Adrenal gland (tissue), 12 donors: ENCODE measurements around the gene SCARB1. TPM values are rescaled to one million over a fixed set of nuclear protein-coding genes. Genes with fewer than 3 reads are reported as not detected.

Experiments
- DNase-seq, 7 donors: peaks; one replicate each; pipeline ENCODE4 v3.0.0-alpha.2; 2019 to 2020
- H3K27ac ChIP-seq, 5 donors: fragments of 200-600 bp; sonication (generic) in 4 of 5; 1 replicate in 3 of 5; 2 replicates in 2 of 5; pipeline versions ENCODE4 v1.5.1 to v1.8.0; 2016 to 2020; ENCODE audit warnings: mild to moderate bottlenecking in 1 of 5
- H3K27me3 ChIP-seq: fragments of 200-600 bp; 2 replicates; pipeline ENCODE4 v1.8.0; 2021
- H3K36me3 ChIP-seq, 2 donors: fragments of 200-600 bp; replicated peaks in 1 of 2; 1 replicate in 1 of 2; 2 replicates in 1 of 2; pipeline versions ENCODE4 v1.5.1 to v1.8.0; 2018 to 2022
- H3K4me1 ChIP-seq, 2 donors: fragments of 200-600 bp; replicated peaks in 1 of 2; 1 replicate in 1 of 2; 2 replicates in 1 of 2; pipeline versions ENCODE4 v1.5.1 to v1.8.0; 2018 to 2021
- H3K4me3 ChIP-seq, 4 donors: fragments of 200-600 bp; sonication (generic) in 3 of 4; one replicate each; pipeline ENCODE4 v1.5.1; 2016 to 2018
- H3K9me3 ChIP-seq, 3 donors: fragments of 200-600 bp; sonication (generic) in 1 of 3; replicated peaks in 1 of 3; 1 replicate in 2 of 3; 2 replicates in 1 of 3; pipeline versions ENCODE4 v1.5.1 to v1.8.0; 2016 to 2021
- POLR2A ChIP-seq, 2 donors: fragments of 450-650 bp; IDR thresholded peaks; one replicate each; pipeline ENCODE4 v1.6.1; 2017; ENCODE audit warnings: antibody characterized with exemption in 2 of 2, mild to moderate bottlenecking in 2 of 2, moderate library complexity in 1 of 2
- WGBS, 4 donors: extraction: QIAGEN DNeasy Blood & Tissue Kit in 2 of 4; methylation state at CpG; one replicate each; pipeline versions ENCODE4 v1.1.5 to v1.1.7; 2013 to 2017; 5-methylcytosine and 5-hydroxymethylcytosine counted together
- intact Hi-C, 2 donors: fragments of 100-400 bp; cut with DNase I; formaldehyde crosslinking; loops; one replicate each; pipeline versions ENCODE4 v1.14.1 to v1.15.0; 2022 to 2023
- polyA plus RNA-seq, 3 donors: library from polyadenylated mRNA; stranded (reverse); fragments of 200-250 nt in 2 of 3; fragments of 350-450 nt in 1 of 3; fragmentation: Illumina TruSeq in 1 of 3; extraction: RNeasy Lipid Tissue Mini Kit (QIAGEN cat#74804) in 1 of 3; gene quantifications; one replicate each; pipeline ENCODE4 v1.2.3, GENCODE V29; 2013 to 2014
- total RNA-seq, 9 donors: library from RNA; depleted of rRNA in 4 of 9; stranded (reverse); fragments of >200 nt in 4 of 9; fragments of 120-200 nt in 1 of 9; fragmentation: NEBNext Ultra II Directional in 1 of 9; extraction: Animal tissue kit (Norgen Biotek cat#: 25700) in 1 of 9; gene quantifications; one replicate each; pipeline versions ENCODE4 v1.1.0 to v1.2.4, GENCODE V29; 2013 to 2023
- TF ChIP-seq, protein P1 (sequence below), 6 experiments: fragments of 450-650 bp in 4 of 6; fragments of 200-600 bp in 2 of 6; sonication (generic) in 1 of 6; IDR thresholded peaks; 1 replicate in 5 of 6; 2 replicates in 1 of 6; pipeline versions ENCODE4 v1.5.1 to v1.8.0; 2016 to 2021; ENCODE audit warnings: antibody characterized with exemption in 6 of 6, mild to moderate bottlenecking in 2 of 6, moderate library complexity in 1 of 6
- donor health status: healthy with polysubstance abuse.
- donor health status: Bipolar disorder and iron deficiency.
- donor health status: DM: yes; HTN: yes; CAD: no.
- donor health status: DM: no; HTN: no; CAD: no.
- donor health status: DM: no; HTN: no; CAD: no.
- donor health status: DM: yes; HTN: yes; CAD: no.

Gene SCARB1
- total and polyA plus RNA-seq, 12 donors, result 213 to 8,580 (median 1,325) TPM

DNA sequence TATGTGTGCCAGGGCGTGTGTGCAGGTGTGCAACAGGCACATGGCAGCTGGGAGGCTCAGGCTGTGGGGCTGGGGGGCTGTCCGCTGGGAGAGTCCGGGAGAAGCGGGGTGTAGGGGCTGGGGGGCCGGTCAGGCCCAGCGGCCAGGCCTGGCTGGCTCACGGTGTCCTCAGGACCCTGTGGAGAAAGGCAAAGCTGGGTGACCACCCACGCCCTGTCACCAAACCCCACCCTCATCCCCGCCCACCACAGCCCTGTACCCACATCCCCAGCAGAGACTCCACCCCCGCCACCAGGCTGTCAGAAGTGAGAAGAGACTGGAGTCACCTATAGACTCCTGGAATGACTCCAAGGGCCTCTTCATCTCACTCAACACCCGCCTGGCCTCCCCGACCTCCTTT, 85.3 kb downstream of the SCARB1 start:
- intact Hi-C loops, result no loop called here
- 87 to 92% (median 91%) methylated on average over 5 to 12 of the region's 12 CpGs for WGBS, 4 donors
- peaks cover 37 to 66% of the 10 kb centered on the region in 2 donors for H3K4me1 ChIP-seq
- H3K4me3 ChIP-seq, result no peak overlapping the region
- peak in 1 of 7 donors; percentile 47 for DNase-seq
- H3K9me3 ChIP-seq, result no peaks in the 10 kb centered on the region
- TF ChIP-seq, protein P1, sequence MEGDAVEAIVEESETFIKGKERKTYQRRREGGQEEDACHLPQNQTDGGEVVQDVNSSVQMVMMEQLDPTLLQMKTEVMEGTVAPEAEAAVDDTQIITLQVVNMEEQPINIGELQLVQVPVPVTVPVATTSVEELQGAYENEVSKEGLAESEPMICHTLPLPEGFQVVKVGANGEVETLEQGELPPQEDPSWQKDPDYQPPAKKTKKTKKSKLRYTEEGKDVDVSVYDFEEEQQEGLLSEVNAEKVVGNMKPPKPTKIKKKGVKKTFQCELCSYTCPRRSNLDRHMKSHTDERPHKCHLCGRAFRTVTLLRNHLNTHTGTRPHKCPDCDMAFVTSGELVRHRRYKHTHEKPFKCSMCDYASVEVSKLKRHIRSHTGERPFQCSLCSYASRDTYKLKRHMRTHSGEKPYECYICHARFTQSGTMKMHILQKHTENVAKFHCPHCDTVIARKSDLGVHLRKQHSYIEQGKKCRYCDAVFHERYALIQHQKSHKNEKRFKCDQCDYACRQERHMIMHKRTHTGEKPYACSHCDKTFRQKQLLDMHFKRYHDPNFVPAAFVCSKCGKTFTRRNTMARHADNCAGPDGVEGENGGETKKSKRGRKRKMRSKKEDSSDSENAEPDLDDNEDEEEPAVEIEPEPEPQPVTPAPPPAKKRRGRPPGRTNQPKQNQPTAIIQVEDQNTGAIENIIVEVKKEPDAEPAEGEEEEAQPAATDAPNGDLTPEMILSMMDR (IDR thresholded peaks at IDR 0.05), result no peak
- TF ChIP-seq POLR2A (IDR thresholded peaks at IDR 0.05), result no peak
- no peaks in the 10 kb centered on the region for H3K27me3 ChIP-seq
- peak overlapping the region; percentile 82 to 95 (median 89) for H3K27ac ChIP-seq
- H3K36me3 ChIP-seq, result peaks cover 0 to 16% of the 10 kb centered on the region in 2 donors

- peak overlapping the region; percentile 82 to 95 (median 89) for H3K27ac ChIP-seq
- peak; percentile 71 to 94 (median 91) for DNase-seq
- H3K36me3 ChIP-seq, result peaks cover 0 to 9% of the 10 kb centered on the region in 2 donors
- peak in 1 of 2 donors; percentile 41 for TF ChIP-seq POLR2A (IDR thresholded peaks at IDR 0.05)
- TF ChIP-seq, protein P1 (IDR thresholded peaks at IDR 0.05), result no peak
- intact Hi-C loops, result no loop called here
- H3K27me3 ChIP-seq, result no peaks in the 10 kb centered on the region
- H3K4me3 ChIP-seq, result no peak overlapping the region
- no peaks in the 10 kb centered on the region for H3K9me3 ChIP-seq
- WGBS, 4 donors, result 39 to 71% (median 53%) methylated on average over 13 to 31 of the region's 31 CpGs
- peaks cover 37 to 65% of the 10 kb centered on the region in 2 donors for H3K4me1 ChIP-seq
These were observed 86.0 kb downstream of the SCARB1 start for GRCh38 chr12:124777399-124778372.

GRCh38 chr12:124776125-124776513, 87.5 kb downstream of the SCARB1 start:
- DNase-seq, result peak in 1 of 7 donors; percentile 50
- WGBS, 4 donors, result 41 to 66% (median 49%) methylated on average over 3 to 5 of the region's 5 CpGs
- Histone ChIP-seq H3K27me3 (no peaks in the 10 kb centered on the region), H3K4me3 (no peak overlapping the region), H3K36me3 (no peaks in the 10 kb centered on the region), H3K9me3 (no peaks in the 10 kb centered on the region), H3K4me1 (peaks cover 37 to 64% of the 10 kb centered on the region in 2 donors), H3K27ac (peak overlapping the region; percentile 19 to 91 (median 82))
- intact Hi-C loops, result no loop called here
- TF ChIP-seq, protein P1 (IDR thresholded peaks at IDR 0.05), result no peak
- no peak for TF ChIP-seq POLR2A (IDR thresholded peaks at IDR 0.05)

DNA sequence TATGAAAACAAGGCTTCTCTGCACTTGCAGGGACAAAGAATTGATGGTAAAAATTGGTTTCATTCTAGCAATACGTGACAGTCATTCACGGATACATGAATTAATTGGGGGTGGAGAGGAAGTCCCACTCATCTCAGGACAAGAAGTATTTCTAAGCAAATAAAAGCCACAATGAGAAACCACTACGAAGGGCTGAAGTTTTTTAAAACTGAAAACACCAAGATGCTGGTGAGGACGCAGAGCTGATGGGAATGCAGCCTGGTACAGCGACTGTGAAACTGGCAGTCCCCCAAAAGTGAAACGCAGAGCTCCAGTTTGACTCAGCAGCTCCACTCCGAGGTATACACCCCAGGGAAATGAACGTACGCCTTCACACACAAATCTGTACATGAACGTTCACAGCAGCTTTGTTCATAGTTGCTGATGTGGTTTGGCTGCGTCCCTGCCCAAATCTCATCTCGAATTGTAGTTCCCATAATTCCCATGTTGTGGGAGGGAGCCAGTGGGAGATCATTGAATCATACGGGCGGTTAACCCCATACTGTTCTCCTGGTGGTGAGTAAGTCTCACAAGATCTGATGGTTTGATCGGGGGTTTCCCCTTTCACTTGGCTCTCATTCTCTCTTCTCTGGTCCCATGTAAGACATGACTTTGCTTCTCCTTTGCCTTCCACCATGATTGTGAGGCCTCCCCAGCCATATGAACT, 89.0 kb downstream of the SCARB1 start:
- Histone ChIP-seq H3K9me3 (no peaks in the 10 kb centered on the region), H3K36me3 (no peaks in the 10 kb centered on the region), H3K27me3 (no peaks in the 10 kb centered on the region), H3K4me1 (peaks cover 37 to 57% of the 10 kb centered on the region in 2 donors), H3K27ac (peak overlapping the region; percentile 55 to 91 (median 83)), H3K4me3 (peak overlapping the region in 1 of 4 donors; percentile 36)
- peak; percentile 70 to 85 (median 84) for DNase-seq
- intact Hi-C loops, result no loop called here
- WGBS, 4 donors, result 13 to 21% (median 17%) methylated on average over 15 of the region's 15 CpGs
- TF ChIP-seq, protein P1 (IDR thresholded peaks at IDR 0.05), result peak in 3 of 6 experiments; percentile 8 to 24 (median 22)
- peak in 1 of 2 donors; percentile 54 for TF ChIP-seq POLR2A (IDR thresholded peaks at IDR 0.05)
